Glutamatergic neuron (in vitro differentiated cells): ENCODE results near the gene EPB41L4B. TPM values are rescaled to one million over a fixed set of nuclear protein-coding genes. Genes with fewer than 3 reads are reported as not detected.

Source experiments
- DNase-seq: peaks from one replicate; pipeline ENCODE4 v3.0.0; 2022
- H3K27ac Mint-ChIP-seq: one replicate; pipeline ENCODE4 v1.8.0; 2020; ENCODE audit warnings: mild to moderate bottlenecking, mixed read lengths, inconsistent platforms; ENCODE audit not compliant: unreplicated experiment
- H3K27me3 Mint-ChIP-seq: one replicate; pipeline ENCODE4 v1.8.0; 2020; ENCODE audit warnings: mild to moderate bottlenecking, moderate library complexity, mixed read lengths, inconsistent platforms; ENCODE audit not compliant: unreplicated experiment
- H3K36me3 Mint-ChIP-seq: one replicate; pipeline ENCODE4 v1.8.0; 2020; ENCODE audit warnings: mild to moderate bottlenecking, mixed read lengths, inconsistent platforms; ENCODE audit not compliant: unreplicated experiment
- H3K4me1 Mint-ChIP-seq: one replicate; pipeline ENCODE4 v1.8.0; 2020; ENCODE audit warnings: mild to moderate bottlenecking, low read depth, mixed read lengths, inconsistent platforms; ENCODE audit not compliant: unreplicated experiment
- H3K4me3 Mint-ChIP-seq: one replicate; pipeline ENCODE4 v1.8.0; 2020; ENCODE audit warnings: mild to moderate bottlenecking, mixed read lengths, inconsistent platforms; ENCODE audit not compliant: unreplicated experiment
- H3K9me3 Mint-ChIP-seq: one replicate; pipeline ENCODE4 v1.8.0; 2020; ENCODE audit warnings: mild to moderate bottlenecking, moderate library complexity, mixed read lengths, inconsistent platforms; ENCODE audit not compliant: unreplicated experiment
- CTCF ChIP-seq: fragments of 200-600 bp; sonication (generic); IDR thresholded peaks from one replicate; pipeline ENCODE4 v1.5.0; 2021; ENCODE audit not compliant: partially characterized antibody, unreplicated experiment
- total RNA-seq: library from RNA; stranded (reverse); fragmentation: NEBNext Ultra II Directional; extraction: Animal tissue kit (Norgen Biotek cat#: 25700); gene quantifications from one replicate; pipeline ENCODE4 v1.2.1, GENCODE V29; 2021; ENCODE audit not compliant: unreplicated experiment

The EPB41L4B gene
- total RNA-seq, 1 donor from 2014 or later = 10.0 TPM

- no peak for TF ChIP-seq CTCF
- no peak overlapping the region for H3K4me3 Mint-ChIP-seq
- H3K27me3 Mint-ChIP-seq = no peaks in the 10 kb centered on the region
- no peak for DNase-seq
- H3K9me3 Mint-ChIP-seq = peaks cover 1% of the 10 kb centered on the region
- H3K36me3 Mint-ChIP-seq = peaks cover 7% of the 10 kb centered on the region
- H3K4me1 Mint-ChIP-seq = peaks cover 7% of the 10 kb centered on the region
- no peak overlapping the region for H3K27ac Mint-ChIP-seq
Observed at GRCh38 chr9:109269839-109270238, 51.0 kb downstream of the EPB41L4B start.

GRCh38 chr9:109269081-109269480 is 51.8 kb downstream of the EPB41L4B start:
- Mint-ChIP-seq H3K9me3 (peaks cover 1% of the 10 kb centered on the region), H3K27ac (no peak overlapping the region), H3K27me3 (no peaks in the 10 kb centered on the region), H3K4me1 (peaks cover 9% of the 10 kb centered on the region), H3K4me3 (no peak overlapping the region), H3K36me3 (peaks cover 7% of the 10 kb centered on the region)
- TF ChIP-seq CTCF = no peak
- no peak for DNase-seq

GRCh38 chr9:109267555-109267954 is 53.3 kb downstream of the EPB41L4B start:
- DNase-seq = no peak
- Mint-ChIP-seq H3K4me1 (peaks cover 9% of the 10 kb centered on the region), H3K36me3 (peaks cover 7% of the 10 kb centered on the region), H3K4me3 (no peak overlapping the region), H3K27me3 (no peaks in the 10 kb centered on the region), H3K27ac (no peak overlapping the region), H3K9me3 (peaks cover 1% of the 10 kb centered on the region)
- TF ChIP-seq CTCF = no peak

- Mint-ChIP-seq H3K4me3 (no peak overlapping the region), H3K27me3 (no peaks in the 10 kb centered on the region), H3K36me3 (peaks cover 7% of the 10 kb centered on the region), H3K4me1 (peaks cover 9% of the 10 kb centered on the region), H3K9me3 (peaks cover 1% of the 10 kb centered on the region), H3K27ac (no peak overlapping the region)
- DNase-seq = no peak
- no peak for TF ChIP-seq CTCF
Observed at GRCh38 chr9:109264877-109265587, 55.8 kb downstream of the EPB41L4B start.

GRCh38 chr9:109263358-109263757 is 57.5 kb downstream of the EPB41L4B start:
- Mint-ChIP-seq H3K27me3 (no peaks in the 10 kb centered on the region), H3K27ac (no peak overlapping the region), H3K4me1 (peaks cover 18% of the 10 kb centered on the region), H3K9me3 (no peaks in the 10 kb centered on the region), H3K4me3 (no peak overlapping the region), H3K36me3 (peaks cover 7% of the 10 kb centered on the region)
- DNase-seq = no peak
- no peak for TF ChIP-seq CTCF
